Measurements from ENCODE around the gene NSMCE1.
"Not testable (repeated sequence)": the region's sequence is repeated elsewhere in the genome, so short reads cannot be mapped to it uniquely, and the experiment has no call there.

NSMCE1 gene

GRCh38 chr16:27269300-27270150 is 953 bp upstream of the NSMCE1 start:
- DNase-seq = no peak

DNA sequence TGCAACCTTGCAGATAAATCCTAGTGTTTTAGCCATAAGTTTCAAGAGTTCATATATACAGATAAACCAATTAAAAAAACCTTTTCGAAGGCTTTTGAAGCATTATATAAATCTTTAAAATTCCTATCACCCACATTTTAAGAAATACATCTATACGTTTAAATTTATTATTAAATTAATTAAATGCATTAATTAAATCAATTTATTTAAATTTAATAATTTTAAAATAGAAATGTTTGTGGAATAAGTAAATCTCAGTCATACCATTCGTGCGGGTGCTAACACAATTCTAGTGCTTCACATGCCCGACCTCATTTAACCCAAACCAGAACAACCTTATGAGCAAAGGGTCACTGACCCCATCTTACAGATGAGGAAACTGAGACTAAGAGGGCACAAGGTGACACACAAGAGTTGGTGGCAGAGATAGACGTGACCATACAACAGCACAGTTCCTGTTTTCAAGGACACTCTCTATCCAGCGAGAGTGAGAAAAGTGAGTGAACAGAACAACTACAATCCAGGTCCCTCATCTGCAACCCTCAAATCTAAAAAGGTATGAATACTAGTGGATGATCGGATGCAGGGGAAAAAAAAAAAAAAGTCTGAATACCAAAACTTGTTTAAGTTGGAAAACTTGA is 1.4 kb downstream of the NSMCE1 start:
- no peak for DNase-seq

DNA sequence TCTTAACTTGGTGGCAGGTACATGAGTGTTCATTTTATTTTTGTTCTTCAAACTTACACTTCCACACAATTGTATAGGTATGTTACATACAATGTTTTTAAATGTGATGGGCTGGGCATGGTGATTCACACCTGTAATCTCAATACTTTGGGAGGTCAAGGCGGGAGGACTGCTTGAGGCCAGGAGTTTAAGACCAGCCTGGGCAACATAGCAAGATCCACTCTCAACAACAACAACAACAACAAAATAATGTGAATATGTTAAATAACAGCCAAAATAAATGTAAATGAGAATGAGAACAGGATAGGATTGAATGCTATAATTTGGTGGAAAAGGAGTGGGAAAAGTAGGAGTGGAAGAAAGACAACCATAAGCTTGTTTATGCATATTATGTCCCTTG is 2.6 kb downstream of the NSMCE1 start:
- DNase-seq = no peak

DNA sequence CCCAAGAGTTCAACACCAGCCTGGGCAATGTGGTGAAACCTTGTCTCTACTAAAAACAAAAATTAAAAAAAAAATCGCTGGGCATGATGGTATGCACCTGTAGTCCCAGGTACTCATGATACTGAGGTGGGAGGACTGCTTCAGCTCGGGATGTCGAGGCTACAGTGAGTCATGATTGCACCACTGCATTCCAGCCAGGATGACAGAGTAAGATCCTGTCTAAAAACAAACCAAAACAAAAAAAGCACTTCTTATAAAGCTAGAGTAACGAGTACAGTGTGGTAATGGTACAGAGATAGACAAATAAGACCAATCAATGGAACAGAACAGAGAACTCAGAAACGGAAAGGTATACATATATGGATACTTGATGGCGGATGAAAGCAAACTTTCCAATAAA is 4.4 kb downstream of the NSMCE1 start:
- no peak for DNase-seq

- not testable (repeated sequence) for DNase-seq
Measured at GRCh38 chr16:27262904-27263423, 5.6 kb downstream of the NSMCE1 start.

GRCh38 chr16:27259710-27260109 is 8.9 kb downstream of the NSMCE1 start:
- DNase-seq = no peak

DNA sequence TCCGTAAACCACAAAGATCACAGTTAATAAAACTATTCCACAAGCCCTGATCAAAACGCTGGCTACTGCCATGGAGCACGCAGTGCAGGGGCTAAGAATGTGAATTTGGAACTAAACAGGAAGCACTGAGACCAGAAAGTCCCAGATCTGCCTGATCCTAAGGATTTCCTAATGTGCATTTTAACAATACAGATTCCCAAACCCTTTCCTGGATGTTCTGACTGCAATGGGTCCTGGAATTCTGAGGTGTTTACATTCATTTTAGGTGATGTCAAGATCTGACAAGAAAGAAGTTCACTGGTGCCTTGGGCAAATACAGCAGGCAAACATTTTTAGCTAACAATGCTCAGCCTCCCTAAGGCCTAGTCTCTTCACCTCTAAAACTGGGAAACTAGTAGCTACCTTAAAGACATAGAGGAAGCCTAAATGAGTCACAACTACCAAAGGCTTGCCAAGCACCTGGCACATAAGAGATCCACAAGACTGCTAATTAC is 10.3 kb downstream of the NSMCE1 start:
- no peak for DNase-seq

- DNase-seq = no peak
Measured at GRCh38 chr16:27257271-27257670, 11.3 kb downstream of the NSMCE1 start.

DNA sequence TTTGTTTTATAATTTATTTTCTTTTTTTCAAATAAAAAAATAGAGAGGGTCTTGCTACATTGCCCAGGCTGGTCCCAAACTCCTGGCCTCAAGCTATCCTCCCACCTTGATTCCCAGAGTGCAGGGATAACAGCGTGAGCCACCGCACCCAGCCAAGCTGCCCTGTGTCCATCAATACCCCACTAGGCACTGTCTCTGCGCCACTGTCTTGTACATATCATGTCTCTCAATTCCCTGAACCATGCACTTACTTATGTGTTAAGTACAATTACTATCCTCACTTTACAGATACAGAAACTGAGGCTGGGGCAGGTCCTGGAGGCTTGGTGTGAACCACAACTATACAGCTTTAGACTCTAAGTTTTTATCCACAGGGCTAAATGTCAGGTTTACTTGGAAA is 11.7 kb downstream of the NSMCE1 start:
- no peak for DNase-seq

- DNase-seq = no peak
Measured at GRCh38 chr16:27254262-27254811, 14.2 kb downstream of the NSMCE1 start.

GRCh38 chr16:27253526-27253930 is 15.0 kb downstream of the NSMCE1 start:
- no peak for DNase-seq

DNA sequence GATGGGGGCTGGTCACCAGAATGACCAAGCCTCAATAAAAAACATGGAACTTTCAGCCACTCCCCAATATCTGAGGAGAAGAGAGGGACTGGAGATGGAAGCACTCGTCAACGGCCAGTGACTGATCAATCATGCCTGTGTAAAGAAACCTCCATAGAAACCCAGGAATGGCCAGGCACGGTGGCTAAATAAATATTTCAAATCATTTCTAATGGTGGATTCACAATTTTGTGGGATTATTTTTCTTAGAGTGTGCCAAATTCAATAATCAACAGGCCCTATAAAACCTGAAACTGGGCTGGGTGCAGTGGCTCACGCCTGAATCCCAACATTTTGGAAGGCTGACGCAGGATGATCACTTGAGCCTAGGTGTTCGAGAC is 16.4 kb downstream of the NSMCE1 start:
- DNase-seq = no peak

DNA sequence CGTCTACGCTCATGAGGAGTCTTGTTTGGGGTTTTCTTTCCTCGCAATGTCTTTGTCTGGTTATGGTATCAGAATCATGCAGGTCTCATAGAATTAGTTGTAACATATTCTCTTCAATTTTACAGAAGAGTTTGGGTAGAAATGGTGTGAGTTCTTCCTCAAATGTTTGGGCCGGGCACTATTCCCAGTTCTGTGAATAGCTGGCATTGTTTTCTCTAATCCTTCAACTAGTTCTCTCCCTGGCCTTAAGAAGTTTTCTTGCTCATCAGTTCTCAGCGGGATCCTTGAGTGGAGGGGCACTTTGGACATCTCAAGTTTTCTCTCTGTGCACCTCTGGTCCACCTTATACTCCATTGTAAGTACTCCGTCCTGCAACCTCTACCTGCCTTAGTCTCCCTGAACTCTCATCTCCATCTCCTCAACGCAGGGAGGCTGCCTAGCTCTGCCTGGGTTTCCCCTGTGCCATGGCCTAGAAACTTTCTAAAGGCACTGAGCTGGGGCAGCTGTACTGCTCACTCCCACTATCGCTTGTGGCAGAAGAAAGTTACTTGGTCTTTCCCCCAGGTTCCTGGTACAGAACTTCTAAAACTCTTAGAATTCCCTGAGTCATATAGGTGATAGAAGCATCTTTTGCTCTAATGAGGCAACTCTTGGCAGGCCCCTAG is 16.9 kb downstream of the NSMCE1 start:
- DNase-seq = no peak

DNA sequence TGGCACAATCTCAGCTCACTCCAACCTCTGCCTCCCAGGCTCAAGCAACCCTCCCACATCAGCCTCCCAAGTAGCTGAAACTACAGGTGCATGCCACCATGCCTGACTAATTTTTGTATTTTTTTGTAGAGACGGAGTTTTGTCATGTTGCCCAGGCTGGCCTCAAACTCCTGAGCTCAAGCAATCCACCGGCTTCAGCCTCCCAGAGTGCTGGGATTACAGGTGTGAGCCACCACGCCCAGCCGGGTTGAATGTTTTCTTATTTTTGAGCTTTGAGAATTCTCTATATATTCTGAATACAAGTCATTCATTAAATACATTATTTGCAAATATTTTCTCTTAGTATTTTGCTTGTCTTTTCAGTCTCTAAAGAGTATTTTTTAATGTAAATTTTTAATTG is 19.7 kb downstream of the NSMCE1 start:
- not testable (repeated sequence) for DNase-seq

GRCh38 chr16:27248036-27248435 is 20.5 kb downstream of the NSMCE1 start:
- DNase-seq = no peak

- DNase-seq = not testable (repeated sequence)
Measured at GRCh38 chr16:27247076-27247475, 21.5 kb downstream of the NSMCE1 start.

DNA sequence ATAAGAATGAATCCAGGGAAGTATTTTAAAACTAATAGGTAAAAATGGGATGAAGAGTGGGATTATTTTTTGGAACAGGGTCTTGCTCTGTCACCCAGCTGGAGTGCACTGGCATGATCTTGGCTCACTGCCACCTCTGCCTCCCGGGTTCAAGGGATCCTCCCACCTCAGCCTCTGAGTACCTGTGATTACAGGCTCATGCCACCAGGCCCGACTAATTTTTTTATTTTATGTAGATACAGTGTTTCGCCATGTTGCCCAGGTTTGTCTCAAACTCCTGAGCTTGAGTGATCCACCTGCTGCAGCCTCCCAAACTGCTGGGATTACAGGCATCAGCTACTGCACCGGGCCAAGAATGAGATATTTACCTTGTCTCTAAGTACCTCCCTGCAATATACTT is 22.1 kb downstream of the NSMCE1 start:
- DNase-seq = no peak

- no peak for DNase-seq
Measured at GRCh38 chr16:27245276-27246172, 23.0 kb downstream of the NSMCE1 start.

DNA sequence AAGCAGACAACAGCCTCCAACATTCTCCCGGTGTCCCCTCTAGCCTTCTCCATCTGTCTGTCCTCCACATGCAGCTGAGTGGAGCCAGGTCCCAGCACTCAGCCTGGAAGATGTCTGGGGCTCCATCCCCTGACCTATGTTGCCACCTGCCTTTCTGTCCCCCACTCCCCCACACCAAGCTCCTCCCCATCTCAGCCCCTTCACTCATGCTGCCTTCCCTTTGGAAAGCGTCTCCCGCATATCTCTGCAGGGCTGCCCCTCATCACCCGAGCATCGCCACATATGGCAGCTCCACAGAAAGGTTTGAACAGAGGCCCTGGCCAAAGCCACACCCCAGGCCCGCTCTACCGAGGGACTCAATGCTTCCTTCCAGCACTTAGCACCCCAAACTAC is 24.2 kb downstream of the NSMCE1 start:
- no peak for DNase-seq

DNA sequence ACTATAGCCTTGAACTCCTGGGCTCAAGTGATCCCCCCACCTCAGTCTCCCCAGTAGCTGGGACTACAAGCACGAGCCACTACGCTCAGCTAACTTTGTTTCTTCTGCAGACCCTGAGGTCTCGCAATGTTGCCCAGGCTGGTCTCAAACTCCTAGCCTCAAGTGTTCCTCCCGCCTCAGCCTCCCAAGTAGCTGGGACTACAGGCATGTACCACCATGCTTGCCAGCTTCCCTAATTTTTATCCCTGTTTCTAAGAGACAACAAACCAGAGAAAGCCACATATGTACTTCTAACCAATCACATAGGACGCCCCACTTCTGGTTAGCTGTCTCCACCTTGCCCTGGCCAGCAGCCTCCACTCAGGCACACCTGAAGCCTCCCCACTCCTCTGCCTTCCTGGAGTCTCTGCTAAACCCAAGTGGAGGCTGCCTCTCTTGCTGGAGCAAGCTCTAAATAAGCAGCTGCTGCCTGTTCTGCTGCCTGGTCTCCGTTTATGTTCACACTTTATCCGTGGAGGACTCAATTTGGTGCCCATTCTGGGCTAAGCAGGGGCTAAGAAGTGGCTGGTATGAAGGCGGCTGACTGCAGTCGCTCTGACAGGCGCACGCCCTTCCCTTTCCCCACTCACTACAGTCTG is 24.7 kb downstream of the NSMCE1 start:
- DNase-seq = no peak

DNA sequence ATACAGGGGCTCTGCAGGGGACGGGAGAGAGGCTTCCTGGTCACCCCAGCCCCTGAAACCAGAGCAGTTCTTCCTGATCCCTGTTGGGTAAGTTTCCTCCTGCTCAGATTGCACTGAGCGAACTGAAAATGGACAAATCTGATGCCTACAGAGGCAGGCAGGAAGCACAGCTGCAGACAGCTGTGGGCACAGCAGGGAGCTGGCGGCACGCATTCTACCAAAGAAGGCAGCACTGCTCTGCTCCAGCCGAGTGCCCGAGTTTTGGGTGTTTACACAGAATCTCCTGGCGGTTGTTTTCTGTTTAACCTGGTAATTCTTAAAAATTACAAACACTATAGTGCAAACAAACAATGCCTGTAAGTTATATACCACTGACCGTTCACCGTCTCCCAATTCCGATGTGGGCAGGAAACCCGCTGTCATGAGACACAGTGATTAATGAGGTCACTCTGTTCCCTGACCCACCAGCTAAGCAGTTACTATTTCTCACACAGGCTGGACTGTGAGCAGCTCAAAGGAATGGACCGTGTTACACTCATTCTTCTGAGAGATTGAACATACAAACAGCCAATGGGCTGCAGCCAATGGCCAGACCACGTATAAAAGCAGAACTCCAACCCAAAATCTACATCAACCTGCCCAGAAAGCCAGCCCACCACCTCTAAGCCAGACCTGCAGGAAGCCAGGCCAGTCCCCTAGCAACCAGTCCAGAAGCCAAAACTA is 25.5 kb downstream of the NSMCE1 start:
- DNase-seq = no peak

Measured in DMS79 treated with DMSO at 0.1 percent for 48 hours (cell line).